ENCODE results near the gene ATP9B. TPM values are rescaled to one million over a fixed set of nuclear protein-coding genes. Genes with fewer than 3 reads are reported as not detected.

Gene ATP9B
- total and polyA plus RNA-seq, 12 donors, result 6.7 to 19.7 (median 14.5) TPM

DNA sequence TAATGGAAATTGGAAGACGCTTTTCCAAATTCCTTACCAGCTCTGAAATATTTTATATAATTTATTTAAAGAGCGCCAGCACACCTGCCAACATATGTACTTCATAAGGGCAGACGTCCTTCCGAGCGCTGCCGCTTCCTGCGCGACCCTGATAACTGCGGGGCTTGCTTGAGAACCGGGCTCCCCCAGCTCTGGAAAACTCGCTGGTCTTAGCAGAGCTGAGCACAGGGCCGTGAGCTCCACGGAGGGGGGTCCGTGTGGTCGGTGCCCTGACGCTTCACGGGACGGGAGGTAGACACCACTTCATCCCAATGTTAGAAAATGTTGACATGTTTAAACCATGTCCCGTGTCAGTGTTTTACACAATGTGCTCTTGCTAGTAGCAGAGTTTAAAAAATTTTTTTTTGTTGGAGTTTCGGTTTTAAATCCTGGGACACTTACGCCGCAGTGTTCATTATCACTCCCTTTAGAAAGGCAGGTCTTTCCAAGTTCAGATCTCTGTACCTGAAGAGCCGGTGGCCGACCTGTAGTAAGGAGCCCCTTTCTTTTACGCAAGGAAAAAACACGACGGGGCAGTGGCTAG is 328.1 kb downstream of the ATP9B start:
- intact Hi-C loops (cut with DNase I), result loop anchor here in 5 of 10 donors (2.0 to 10.0 kb wide), 4 partner anchors 60 to 557 kb away; partner anchors contain the start of gene SLC66A2 (in 1 of the 5)
- Histone ChIP-seq H3K4me3 (peak overlapping the region in 6 of 10 donors; percentile 59 to 70 (median 64)), H3K27me3 (peaks cover 0 to 43% (median 0%) of the 10 kb centered on the region in 7 donors), H3K27ac (no peak overlapping the region), H3K9me3 (no peaks in the 10 kb centered on the region), H3K4me1 (peaks cover 16 to 65% (median 50%) of the 10 kb centered on the region in 9 donors), H3K36me3 (peaks cover 0 to 4% (median 0%) of the 10 kb centered on the region in 9 donors)
- no peak for DNase-seq
- TF ChIP-seq, protein P1, sequence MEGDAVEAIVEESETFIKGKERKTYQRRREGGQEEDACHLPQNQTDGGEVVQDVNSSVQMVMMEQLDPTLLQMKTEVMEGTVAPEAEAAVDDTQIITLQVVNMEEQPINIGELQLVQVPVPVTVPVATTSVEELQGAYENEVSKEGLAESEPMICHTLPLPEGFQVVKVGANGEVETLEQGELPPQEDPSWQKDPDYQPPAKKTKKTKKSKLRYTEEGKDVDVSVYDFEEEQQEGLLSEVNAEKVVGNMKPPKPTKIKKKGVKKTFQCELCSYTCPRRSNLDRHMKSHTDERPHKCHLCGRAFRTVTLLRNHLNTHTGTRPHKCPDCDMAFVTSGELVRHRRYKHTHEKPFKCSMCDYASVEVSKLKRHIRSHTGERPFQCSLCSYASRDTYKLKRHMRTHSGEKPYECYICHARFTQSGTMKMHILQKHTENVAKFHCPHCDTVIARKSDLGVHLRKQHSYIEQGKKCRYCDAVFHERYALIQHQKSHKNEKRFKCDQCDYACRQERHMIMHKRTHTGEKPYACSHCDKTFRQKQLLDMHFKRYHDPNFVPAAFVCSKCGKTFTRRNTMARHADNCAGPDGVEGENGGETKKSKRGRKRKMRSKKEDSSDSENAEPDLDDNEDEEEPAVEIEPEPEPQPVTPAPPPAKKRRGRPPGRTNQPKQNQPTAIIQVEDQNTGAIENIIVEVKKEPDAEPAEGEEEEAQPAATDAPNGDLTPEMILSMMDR (IDR thresholded peaks at IDR 0.05), result no peak
- no peak for ATAC-seq
- WGBS, 2 donors, result 84 to 92% methylated on average over 27 of the region's 27 CpGs

DNA sequence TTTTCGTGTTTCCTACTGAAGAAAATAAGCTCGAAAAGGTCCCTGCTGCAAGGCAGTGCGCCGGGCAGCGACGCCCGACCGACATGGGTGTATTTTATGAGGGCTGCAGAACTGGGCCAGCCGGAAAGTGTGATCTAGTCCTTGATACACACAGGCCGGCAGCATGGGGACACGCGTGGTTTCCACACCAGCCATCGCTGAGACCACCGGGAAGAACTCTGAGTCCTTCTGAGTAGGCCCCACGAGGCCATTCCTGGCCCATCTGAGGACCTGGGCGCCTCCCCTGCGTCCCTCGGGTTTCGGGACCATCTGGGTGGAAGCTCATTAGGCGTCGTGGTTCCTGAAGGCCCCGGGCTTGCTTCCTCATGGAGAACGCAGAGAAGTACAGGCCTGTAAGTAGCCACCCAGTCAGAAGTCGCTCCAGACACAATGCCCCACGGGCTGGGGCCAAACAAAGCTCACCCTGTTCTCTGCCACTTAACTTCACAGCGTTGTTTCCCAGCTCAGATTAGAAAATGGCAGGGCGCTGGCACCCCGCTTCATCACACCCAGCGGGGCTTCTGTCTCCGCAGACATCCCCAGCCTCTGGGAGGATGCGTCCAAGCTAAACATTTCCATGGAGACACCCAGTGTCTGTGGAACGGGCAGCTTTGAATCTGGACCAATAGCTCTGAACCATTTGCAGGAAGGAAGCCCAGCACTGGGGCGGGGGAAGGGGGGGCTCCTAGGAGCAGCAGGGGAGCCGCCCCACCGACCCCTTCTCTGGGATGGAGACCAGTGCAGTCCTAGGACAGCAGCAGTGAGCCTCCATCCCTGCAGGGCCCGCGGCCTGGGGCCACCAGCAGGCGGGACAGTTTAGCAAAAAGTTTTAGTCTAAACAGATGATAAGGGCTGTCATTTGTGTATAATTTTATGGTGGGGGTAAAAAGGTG is 328.9 kb downstream of the ATP9B start:
- ATAC-seq (no peak), DNase-seq (no peak)
- Histone ChIP-seq H3K4me1 (peaks cover 21 to 67% (median 54%) of the 10 kb centered on the region in 9 donors), H3K27ac (no peak overlapping the region), H3K9me3 (no peaks in the 10 kb centered on the region), H3K4me3 (peak overlapping the region in 2 of 10 donors; percentile 59 to 68), H3K36me3 (peaks cover 0 to 4% (median 0%) of the 10 kb centered on the region in 9 donors), H3K27me3 (peaks cover 0 to 35% (median 0%) of the 10 kb centered on the region in 7 donors)
- TF ChIP-seq, protein P1 (IDR thresholded peaks at IDR 0.05), result no peak
- intact Hi-C loops (cut with DNase I), result loop anchor here in 6 of 10 donors (2.0 to 10.0 kb wide), 5 partner anchors 59 to 557 kb away; partner anchors contain the start of gene SLC66A2 (in 1 of the 6)
- 81 to 86% methylated on average over 38 of the region's 38 CpGs for WGBS, 2 donors

DNA sequence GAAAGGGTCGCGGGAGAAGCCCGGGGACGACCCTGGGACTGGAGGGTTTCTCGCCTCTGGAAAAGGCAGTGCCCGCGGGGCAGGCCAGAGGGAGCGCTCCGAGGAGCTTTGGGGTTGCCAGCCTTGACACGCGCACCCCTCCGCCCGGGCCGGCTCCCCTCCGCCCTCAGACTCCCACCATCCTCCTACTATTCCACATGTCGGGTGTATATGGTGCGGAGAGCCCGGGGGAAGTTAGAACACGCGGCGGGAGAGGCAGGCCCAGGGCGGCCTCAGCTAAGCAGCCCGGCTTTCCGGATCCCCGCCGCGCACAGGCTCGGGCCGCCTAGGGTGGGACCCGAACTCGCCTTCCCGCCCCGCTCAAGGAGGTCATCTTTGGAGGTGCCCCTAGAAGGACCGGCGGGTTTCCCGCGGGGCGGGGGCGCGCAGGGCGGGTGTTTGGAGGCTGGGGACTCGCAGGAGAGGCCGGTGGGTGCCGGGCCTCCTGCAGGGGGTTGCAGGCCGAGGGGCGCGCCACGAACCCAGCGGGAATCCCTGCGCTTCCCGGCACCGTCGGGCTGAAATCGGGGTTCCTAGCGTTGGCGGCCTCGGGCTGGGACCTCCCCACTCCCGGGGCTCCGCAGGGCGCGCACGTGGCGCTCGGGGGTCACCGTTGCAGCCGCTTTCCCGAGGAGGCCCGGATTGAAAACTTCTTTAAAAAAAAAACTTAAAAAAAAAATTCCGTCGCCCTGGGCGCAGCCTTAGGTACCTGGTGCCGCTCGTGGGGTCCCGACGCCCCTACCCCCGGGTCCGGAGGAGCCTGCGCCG is 330.3 kb downstream of the ATP9B start:
- H3K4me3 ChIP-seq, result peak overlapping the region; percentile 51 to 92 (median 83)
- H3K36me3 ChIP-seq, result peaks cover 0 to 4% (median 0%) of the 10 kb centered on the region in 9 donors
- H3K9me3 ChIP-seq, result no peaks in the 10 kb centered on the region
- ATAC-seq, result no peak
- H3K27me3 ChIP-seq, result peaks cover 0 to 22% (median 0%) of the 10 kb centered on the region in 7 donors
- 26 to 29% methylated on average over 77 to 79 of the region's 79 CpGs for WGBS, 2 donors
- H3K27ac ChIP-seq, result peak overlapping the region in 9 of 10 donors; percentile 27 to 95 (median 87)
- intact Hi-C loops (cut with DNase I), result loop anchor here in 7 of 10 donors (2.0 to 10.0 kb wide), 6 partner anchors 58 to 555 kb away; partner anchors contain the start of gene SLC66A2 (in 1 of the 7)
- H3K4me1 ChIP-seq, result peaks cover 26 to 75% (median 58%) of the 10 kb centered on the region in 9 donors
- DNase-seq, result no peak
- TF ChIP-seq, protein P1 (IDR thresholded peaks at IDR 0.05), result no peak
